Panc1 (cell line): Measurements from ENCODE around the gene PIK3R4. TPM values are rescaled to one million over a fixed set of nuclear protein-coding genes. Genes with fewer than 3 reads are reported as not detected.

ENCODE experiments used
- ATAC-seq: fragments of 200-7000 bp; cut with Tn5 transposase; 2 replicates; pipeline ENCODE4 v1.9.1; 2020; ENCODE audit warnings: mild to moderate bottlenecking, moderate library complexity
- BruUV-seq: library from RNA; stranded (reverse); fragments of 400-500 nt; replicated peaks from 2 replicates; lab custom pipeline; 2021; lab: Mats Ljungman, UMichigan
- CTCF ChIA-PET: fragments of 300-600 bp; sonication (Branson Sonifier 250); formaldehyde crosslinking; loops from one replicate; lab custom pipeline; 2022; ENCODE audit warnings: antibody characterized with exemption; lab: Charles Lee
- POLR2A ChIA-PET: fragments of 300-600 bp; sonication (Branson Sonifier 250); formaldehyde crosslinking; loops from one replicate; lab custom pipeline; 2022; ENCODE audit warnings: antibody characterized with exemption; lab: Charles Lee
- DNase-seq: peaks from one replicate; pipeline ENCODE4 v3.0.0-alpha.2; 2010; ENCODE audit warnings: low read depth, low spot score
- H3K27ac ChIP-seq: 2 replicates; pipeline ENCODE4 v1.5.1; 2011; ENCODE audit warnings: mild to moderate bottlenecking, low read length, inconsistent platforms
- H3K27me3 ChIP-seq: fragments of 200-500 bp; sonication (Bioruptor generic); 2 replicates; pipeline ENCODE4 v1.6.0; 2014; ENCODE audit warnings: low read length, inconsistent platforms; ENCODE audit not compliant: control insufficient read depth, insufficient read depth
- H3K36me3 ChIP-seq: fragments of 200-500 bp; sonication (Bioruptor generic); 2 replicates; pipeline ENCODE4 v1.5.1; 2014; ENCODE audit warnings: inconsistent platforms, mild to moderate bottlenecking, low read length, moderate library complexity; ENCODE audit not compliant: control insufficient read depth, insufficient read depth
- H3K4me1 ChIP-seq: 2 replicates; pipeline ENCODE4 v1.5.1; 2011; ENCODE audit warnings: inconsistent platforms, mild to moderate bottlenecking, low read length, moderate library complexity; ENCODE audit not compliant: control insufficient read depth, insufficient read depth
- H3K4me3 ChIP-seq, 2 experiments: 2 replicates each; pipeline ENCODE4 v1.5.1; 2011 to 2012; ENCODE audit warnings: low read depth in 2 of 2, low read length in 2 of 2, mild to moderate bottlenecking in 2 of 2, inconsistent platforms in 1 of 2, moderate library complexity in 1 of 2
- H3K9me3 ChIP-seq: fragments of 200-500 bp; sonication (Bioruptor generic); 2 replicates; pipeline ENCODE4 v1.5.1; 2014; ENCODE audit warnings: low read depth, mild to moderate bottlenecking, inconsistent platforms, low read length, moderate library complexity; ENCODE audit not compliant: control insufficient read depth, insufficient read depth
- POLR2AphosphoS5 ChIP-seq: IDR thresholded peaks from 2 replicates; pipeline ENCODE4 v1.6.1; 2012; ENCODE audit warnings: mild to moderate bottlenecking, low read depth, low read length, moderate library complexity
- REST ChIP-seq, 2 experiments: IDR thresholded peaks; 2 replicates each; pipeline ENCODE4 v1.6.1; 2011 to 2012; ENCODE audit warnings: low read depth in 2 of 2, control low read depth in 1 of 2, low read length in 1 of 2, mild to moderate bottlenecking in 1 of 2, moderate library complexity in 1 of 2; ENCODE audit not compliant: insufficient read depth in 1 of 2
- SIN3A ChIP-seq: IDR thresholded peaks from 2 replicates; pipeline ENCODE4 v1.6.1; 2012; ENCODE audit warnings: low read depth, mild to moderate bottlenecking, low read length, moderate library complexity, borderline replicate concordance; ENCODE audit not compliant: insufficient read depth
- TCF7L2 ChIP-seq: IDR thresholded peaks from 2 replicates; pipeline ENCODE4 v1.6.1; 2011; ENCODE audit warnings: mild to moderate bottlenecking, low read depth, low read length, inconsistent platforms
- in situ Hi-C: cut with HindIII; loops from 2 replicates; pipeline ENCODE4 v1.10.0; 2016; ENCODE audit warnings: low sequenced_read_pairs, low pct_unique_long_range_greater_than_20kb
- intact Hi-C: fragments of 100-400 bp; cut with micrococcal nuclease; formaldehyde crosslinking; loops from one replicate; pipeline ENCODE4 v1.10.0; 2022; ENCODE audit not compliant: unreplicated experiment
- total RNA-seq: library from RNA; stranded (reverse); gene quantifications from one replicate; pipeline ENCODE4 v1.2.1, GENCODE V29; 2021; ENCODE audit not compliant: unreplicated experiment
- TF ChIP-seq, protein P1 (sequence below): fragments of 450-650 bp; IDR thresholded peaks from 2 replicates; pipeline ENCODE4 v1.5.1; 2017; ENCODE audit warnings: mild to moderate bottlenecking

PIK3R4 gene
- total RNA-seq, 1 experiment from 2014 or later: 26.1 TPM

DNA sequence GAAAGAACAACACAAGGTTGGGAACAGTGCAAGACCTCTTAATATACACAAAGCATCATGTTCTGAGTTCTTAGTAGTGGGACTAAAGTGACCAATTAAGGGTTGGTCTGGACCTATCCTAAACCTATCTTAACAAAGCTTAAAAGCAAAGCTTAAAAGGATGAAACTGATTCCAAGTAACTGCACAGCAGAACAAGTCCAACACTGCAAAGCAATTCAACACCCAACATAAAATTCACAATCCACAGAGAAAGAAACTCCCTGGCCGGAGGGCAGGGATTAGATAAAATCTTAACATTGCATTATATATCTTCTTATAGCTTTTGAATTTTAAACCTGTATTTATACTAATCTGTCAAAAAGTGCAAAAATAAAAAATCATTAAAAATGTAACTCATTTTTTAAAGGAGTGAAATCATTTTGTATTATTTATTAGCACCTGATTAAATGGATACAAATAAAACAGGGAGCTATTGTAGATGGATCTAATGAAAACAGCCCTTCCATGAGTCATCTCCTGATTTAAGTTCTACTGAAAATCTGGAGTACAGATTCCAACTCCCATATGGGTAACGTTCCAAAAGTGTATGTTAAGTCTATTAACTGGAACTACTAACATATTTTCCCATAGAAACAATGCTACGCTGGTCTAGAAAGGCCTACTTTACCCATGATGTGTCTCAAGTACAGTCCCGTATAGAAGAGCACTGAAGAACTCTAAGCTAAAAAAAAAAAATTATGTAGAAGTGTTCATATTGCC is 34.9 kb downstream of the PIK3R4 start:
- CTCF ChIA-PET: no interaction called here
- intact Hi-C loops: no loop called here
- in situ Hi-C loops: no loop called here
- no peaks in the 10 kb centered on the region for H3K4me1 ChIP-seq
- no peak for DNase-seq
- no peaks in the 10 kb centered on the region for H3K27me3 ChIP-seq
- H3K27ac ChIP-seq: no peak overlapping the region
- ATAC-seq: no peak
- no peak overlapping the region for H3K4me3 ChIP-seq
- POLR2A ChIA-PET: interaction anchor here (0.5 to 0.7 kb wide), 2 partner anchors 22 to 39 kb away, joined by 3 to 5 read pairs; no protein-coding TSS in a partner anchor
- no peaks in the 10 kb centered on the region for H3K9me3 ChIP-seq
- H3K36me3 ChIP-seq: peaks cover 4% of the 10 kb centered on the region; the same call in 1 of the 2 replicates
- TF ChIP-seq POLR2AphosphoS5: no peak
- TF ChIP-seq, protein P1, sequence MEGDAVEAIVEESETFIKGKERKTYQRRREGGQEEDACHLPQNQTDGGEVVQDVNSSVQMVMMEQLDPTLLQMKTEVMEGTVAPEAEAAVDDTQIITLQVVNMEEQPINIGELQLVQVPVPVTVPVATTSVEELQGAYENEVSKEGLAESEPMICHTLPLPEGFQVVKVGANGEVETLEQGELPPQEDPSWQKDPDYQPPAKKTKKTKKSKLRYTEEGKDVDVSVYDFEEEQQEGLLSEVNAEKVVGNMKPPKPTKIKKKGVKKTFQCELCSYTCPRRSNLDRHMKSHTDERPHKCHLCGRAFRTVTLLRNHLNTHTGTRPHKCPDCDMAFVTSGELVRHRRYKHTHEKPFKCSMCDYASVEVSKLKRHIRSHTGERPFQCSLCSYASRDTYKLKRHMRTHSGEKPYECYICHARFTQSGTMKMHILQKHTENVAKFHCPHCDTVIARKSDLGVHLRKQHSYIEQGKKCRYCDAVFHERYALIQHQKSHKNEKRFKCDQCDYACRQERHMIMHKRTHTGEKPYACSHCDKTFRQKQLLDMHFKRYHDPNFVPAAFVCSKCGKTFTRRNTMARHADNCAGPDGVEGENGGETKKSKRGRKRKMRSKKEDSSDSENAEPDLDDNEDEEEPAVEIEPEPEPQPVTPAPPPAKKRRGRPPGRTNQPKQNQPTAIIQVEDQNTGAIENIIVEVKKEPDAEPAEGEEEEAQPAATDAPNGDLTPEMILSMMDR: no peak
- TF ChIP-seq TCF7L2: no peak
- no peak for TF ChIP-seq REST (IDR thresholded peaks at IDR 0.05; ENCODE audit: insufficient read depth in 1 of 2, low read depth in 2 of 2, low read length in 1 of 2)
- no peak for TF ChIP-seq SIN3A
- BruUV-seq: no TSS peak

DNA sequence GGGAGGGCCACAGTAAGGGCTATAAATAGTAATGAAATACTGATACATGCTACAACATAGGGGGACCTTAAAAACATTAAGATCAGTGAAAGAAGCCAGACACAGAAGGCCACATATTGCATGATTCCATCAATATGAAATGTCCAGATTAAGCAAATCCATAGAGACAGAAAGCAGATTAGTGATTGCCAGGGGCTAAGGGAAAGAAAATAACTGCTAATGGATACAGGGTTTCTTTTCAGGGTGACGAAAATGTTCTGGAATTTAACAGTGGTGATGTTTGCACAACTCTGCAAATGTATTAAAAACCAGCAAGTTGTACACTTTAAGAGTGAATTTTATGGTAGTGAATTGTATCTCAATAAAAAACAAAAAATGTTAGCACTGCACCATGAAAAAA is 37.0 kb downstream of the PIK3R4 start:
- no peak for ATAC-seq
- H3K9me3 ChIP-seq: no peaks in the 10 kb centered on the region
- no peak for TF ChIP-seq SIN3A
- TF ChIP-seq TCF7L2: no peak
- no peak for TF ChIP-seq POLR2AphosphoS5
- TF ChIP-seq, protein P1: no peak
- TF ChIP-seq REST (IDR thresholded peaks at IDR 0.05; ENCODE audit: insufficient read depth in 1 of 2, low read depth in 2 of 2, low read length in 1 of 2): no peak
- no peak overlapping the region for H3K27ac ChIP-seq
- H3K4me3 ChIP-seq: no peak overlapping the region
- intact Hi-C loops (no loop called here), in situ Hi-C loops (no loop called here)
- H3K36me3 ChIP-seq: no peaks in the 10 kb centered on the region; the same call in 1 of the 2 replicates
- no peaks in the 10 kb centered on the region for H3K4me1 ChIP-seq
- no TSS peak for BruUV-seq
- CTCF ChIA-PET: no interaction called here
- DNase-seq: no peak
- no peaks in the 10 kb centered on the region for H3K27me3 ChIP-seq
- POLR2A ChIA-PET: no interaction called here
